KMS-11 (cell line): Measurements from ENCODE around the gene MYRIP.

Source experiments
- H2AFZ ChIP-seq: fragments of 200-600 bp; sonication (generic); 2 replicates; pipeline ENCODE4 v1.6.1; 2016; ENCODE audit warnings: antibody characterized with exemption, mixed run types, low read depth
- H3K27ac ChIP-seq: fragments of 200-600 bp; sonication (generic); 2 replicates; pipeline ENCODE4 v1.6.1; 2016; ENCODE audit warnings: mild to moderate bottlenecking, mixed run types
- H3K27me3 ChIP-seq: fragments of 200-600 bp; sonication (generic); 2 replicates; pipeline ENCODE4 v1.6.1; 2017; ENCODE audit warnings: mild to moderate bottlenecking, low read depth, mixed run types, moderate library complexity; ENCODE audit not compliant: insufficient read depth
- H3K36me3 ChIP-seq: fragments of 200-600 bp; sonication (generic); 2 replicates; pipeline ENCODE4 v1.6.1; 2017; ENCODE audit warnings: mild to moderate bottlenecking, mixed run types; ENCODE audit not compliant: insufficient read depth
- H3K4me1 ChIP-seq: fragments of 200-600 bp; sonication (generic); 2 replicates; pipeline ENCODE4 v1.6.1; 2016; ENCODE audit warnings: mild to moderate bottlenecking, low read depth, mixed run types; ENCODE audit not compliant: poor library complexity, severe bottlenecking
- H3K4me2 ChIP-seq: fragments of 200-600 bp; sonication (generic); 2 replicates; pipeline ENCODE4 v1.7.0; 2016; ENCODE audit warnings: mild to moderate bottlenecking, mixed run types
- H3K4me3 ChIP-seq: fragments of 200-600 bp; sonication (generic); IDR thresholded peaks from 2 replicates; pipeline ENCODE4 v1.6.1; 2017; ENCODE audit warnings: low read depth, low read length, mixed read lengths; ENCODE audit not compliant: insufficient read depth
- H3K79me2 ChIP-seq: fragments of 200-600 bp; sonication (generic); 2 replicates; pipeline ENCODE4 v1.6.1; 2016; ENCODE audit warnings: low read depth, mixed run types; ENCODE audit not compliant: insufficient read depth
- H3K9ac ChIP-seq: fragments of 200-600 bp; sonication (generic); 2 replicates; pipeline ENCODE4 v1.6.1; 2016; ENCODE audit warnings: mild to moderate bottlenecking, mixed run types
- H4K20me1 ChIP-seq: fragments of 200-600 bp; sonication (generic); 2 replicates; pipeline ENCODE4 v1.6.1; 2016; ENCODE audit warnings: mild to moderate bottlenecking, mixed run types; ENCODE audit not compliant: insufficient read depth
- CTCF ChIP-seq: fragments of 200-600 bp; sonication (generic); conservative IDR thresholded peaks from 2 replicates; pipeline ENCODE4 v1.6.1; 2017; ENCODE audit warnings: low read depth, mild to moderate bottlenecking, antibody characterized with exemption, low read length, moderate library complexity, mixed read lengths

MYRIP gene

DNA sequence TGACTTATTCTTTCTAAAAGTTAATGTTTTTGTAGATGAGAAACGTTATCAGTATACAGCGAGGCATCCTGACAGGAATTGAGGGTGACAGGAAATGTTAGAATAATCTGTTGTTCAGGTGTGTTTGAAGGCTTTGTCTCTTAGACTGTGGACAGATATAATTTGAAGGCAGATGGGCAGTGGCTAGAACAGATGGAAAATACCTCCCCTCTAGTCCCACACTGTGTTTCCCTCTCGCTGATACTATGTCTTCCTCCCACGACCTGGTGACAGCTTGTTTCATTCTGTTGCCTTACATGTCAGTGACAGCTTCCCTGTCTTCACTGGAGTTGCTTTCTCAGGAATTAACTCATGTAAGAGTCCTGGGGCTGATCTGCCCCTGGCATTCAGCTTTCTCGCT lies 125.3 kb downstream of the MYRIP start:
- H2AFZ ChIP-seq, result no peak overlapping the region
- H3K27ac ChIP-seq, result no peak overlapping the region
- no peak for TF ChIP-seq CTCF
- H4K20me1 ChIP-seq, result no peaks in the 10 kb centered on the region
- peaks cover 5% of the 10 kb centered on the region for H3K4me1 ChIP-seq
- no peak overlapping the region for H3K9ac ChIP-seq
- no peak overlapping the region for H3K4me2 ChIP-seq
- no peaks in the 10 kb centered on the region for H3K79me2 ChIP-seq
- no peaks in the 10 kb centered on the region for H3K27me3 ChIP-seq
- no peak overlapping the region for H3K4me3 ChIP-seq
- no peaks in the 10 kb centered on the region for H3K36me3 ChIP-seq

DNA sequence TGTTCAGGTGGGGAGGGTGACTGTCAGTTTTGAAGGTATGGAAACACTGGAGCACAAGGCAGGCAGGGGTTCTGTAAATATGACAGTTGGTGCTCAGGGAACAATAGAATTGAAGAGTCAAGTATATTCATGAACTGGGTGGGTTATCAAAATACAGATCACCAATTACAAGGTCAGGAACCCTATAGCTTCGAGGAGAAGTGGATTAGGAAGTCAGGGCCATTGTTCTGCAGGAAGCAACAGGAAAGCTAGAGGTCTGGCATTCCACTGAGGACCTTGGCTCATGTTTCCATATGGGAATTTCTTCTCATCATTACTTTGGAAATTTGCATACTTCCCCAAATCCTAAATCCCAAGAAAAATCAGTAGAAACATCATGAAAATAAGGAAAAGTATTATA lies 125.9 kb downstream of the MYRIP start:
- Histone ChIP-seq H3K4me2 (no peak overlapping the region), H4K20me1 (no peaks in the 10 kb centered on the region)

DNA sequence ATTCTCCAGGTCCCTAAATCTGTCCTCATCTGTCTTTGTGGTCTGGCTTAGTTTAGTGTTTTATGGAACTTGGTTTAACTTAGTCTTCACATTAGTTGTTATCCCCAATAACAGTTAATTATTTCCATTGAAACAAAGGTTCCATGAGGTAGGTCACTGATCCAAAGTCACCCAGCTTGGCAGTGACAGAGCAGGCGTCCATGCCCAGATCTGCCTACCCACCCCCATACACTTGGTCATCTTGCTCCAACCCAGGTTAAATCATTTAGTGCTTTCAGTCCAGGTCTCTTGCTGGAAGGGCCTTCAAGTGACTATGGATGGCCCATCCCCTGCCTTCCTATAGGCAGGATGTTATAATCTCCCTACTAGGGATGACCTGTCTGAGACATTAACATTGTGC lies 127.4 kb downstream of the MYRIP start:
- Histone ChIP-seq H3K4me1 (peaks cover 5% of the 10 kb centered on the region), H3K79me2 (no peaks in the 10 kb centered on the region), H2AFZ (no peak overlapping the region), H3K4me3 (no peak overlapping the region), H3K27me3 (no peaks in the 10 kb centered on the region), H3K4me2 (no peak overlapping the region), H3K27ac (no peak overlapping the region), H3K9ac (no peak overlapping the region), H3K36me3 (no peaks in the 10 kb centered on the region), H4K20me1 (no peaks in the 10 kb centered on the region)
- TF ChIP-seq CTCF, result no peak

More for the DNA sequence above, 125.9 kb downstream of the MYRIP start:
- Histone ChIP-seq H3K27ac (no peak overlapping the region), H3K79me2 (no peaks in the 10 kb centered on the region), H2AFZ (no peak overlapping the region), H3K9ac (no peak overlapping the region), H3K27me3 (no peaks in the 10 kb centered on the region), H3K36me3 (no peaks in the 10 kb centered on the region), H3K4me3 (no peak overlapping the region), H3K4me1 (peaks cover 5% of the 10 kb centered on the region)
- no peak for TF ChIP-seq CTCF

DNA sequence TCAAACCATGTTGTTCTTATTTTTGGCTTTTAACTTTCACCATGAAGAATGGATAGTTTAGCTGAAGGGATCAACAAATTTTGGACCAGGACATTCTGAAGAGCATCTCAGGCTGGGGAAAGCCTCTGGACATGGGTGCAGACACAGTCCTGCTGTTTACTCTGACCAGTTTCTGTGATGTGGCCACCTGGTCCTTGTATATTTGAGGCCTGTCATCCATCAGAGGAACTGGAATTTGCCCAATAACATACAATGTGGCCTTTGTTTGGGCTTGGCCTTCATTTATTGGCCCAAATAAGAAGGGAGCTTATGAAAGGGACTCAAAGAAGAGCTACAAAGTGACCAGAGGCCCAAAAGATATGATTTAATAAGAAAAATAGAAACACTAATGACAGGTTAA lies 127.9 kb downstream of the MYRIP start:
- no peak overlapping the region for H3K27ac ChIP-seq

More for the DNA sequence above, 127.9 kb downstream of the MYRIP start:
- Histone ChIP-seq H3K9ac (no peak overlapping the region), H3K79me2 (no peaks in the 10 kb centered on the region), H3K4me1 (peaks cover 5% of the 10 kb centered on the region), H4K20me1 (no peaks in the 10 kb centered on the region), H3K4me2 (no peak overlapping the region), H3K27me3 (no peaks in the 10 kb centered on the region), H3K4me3 (no peak overlapping the region), H3K36me3 (no peaks in the 10 kb centered on the region), H2AFZ (no peak overlapping the region)
- TF ChIP-seq CTCF, result no peak
